ENCODE data around the gene ATP10A. TPM values are rescaled to one million over a fixed set of nuclear protein-coding genes. Genes with fewer than 3 reads are reported as not detected.

ATP10A gene
- total and polyA plus RNA-seq, 9 of the 15 experiments (the other 6 are each of a cell fraction or from before 2014, with no cell fraction given): 0.09 TPM; not detected in 8

GRCh38 chr15:25687276-25687675 is 175.9 kb downstream of the ATP10A start:
- no peaks in the 10 kb centered on the region for H3K79me2 ChIP-seq (ENCODE audit: control insufficient read depth, insufficient read depth, low read length)
- H4K20me1 ChIP-seq (replicated peaks; ENCODE audit: control insufficient read depth, insufficient read depth, low read length): no peaks in the 10 kb centered on the region
- no peak overlapping the region for H3K4me2 ChIP-seq (ENCODE audit: insufficient read depth, low read length)
- no peaks in the 10 kb centered on the region for H3K9me1 ChIP-seq (ENCODE audit: control insufficient read depth, insufficient read depth, low read length)
- H3K9me3 ChIP-seq (replicated peaks; ENCODE audit: control insufficient read depth, insufficient read depth, low read depth, low read length): no peaks in the 10 kb centered on the region
- no peaks in the 10 kb centered on the region for H3K36me3 ChIP-seq (ENCODE audit: control insufficient read depth, insufficient read depth, low read length)
- intact Hi-C loops (cut with micrococcal nuclease): no loop called here
- ChIA-PET CTCF (ENCODE audit: low intra/inter-chr PET ratio) (no interaction called here), POLR2A (no interaction called here)
- H3K9ac ChIP-seq (ENCODE audit: insufficient read depth in 1 of 2, low read depth in 2 of 2, low read length in 2 of 2): no peak overlapping the region
- in situ Hi-C loops (cut with MboI): no loop called here
- WGBS (ENCODE audit: insufficient coverage, low coverage, missing lambda C conversion rate): 0% methylated on average over 3 of the region's 5 CpGs
- FAIRE-seq (no peak), ATAC-seq (no peak), DNase-seq (ENCODE audit: extremely low read depth in 1 of 4, low spot score in 3 of 4) (no peak)
- H3K27me3 ChIP-seq (ENCODE audit: control insufficient read depth in 2 of 2, insufficient read depth in 2 of 2, low read length in 2 of 2): peaks cover 2 to 30% of the 10 kb centered on the region in 2 experiments; a peak in 2 of 5 replicates
- no peaks in the 10 kb centered on the region for H3K4me1 ChIP-seq (replicated peaks in 1 of 2; ENCODE audit: control insufficient read depth in 2 of 2, insufficient read depth in 2 of 2, low read length in 2 of 2)
- no peak overlapping the region for H3K27ac ChIP-seq (ENCODE audit: extremely low read depth, low read depth, low read length)
- H2AFZ ChIP-seq (ENCODE audit: low read depth, low read length): no peak overlapping the region
- no peak overlapping the region for H3K4me3 ChIP-seq
- BruUV-seq (replicated peaks): no TSS peak
- TF ChIP-seq CHD4 (IDR thresholded peaks at IDR 0.05; ENCODE audit: insufficient read depth, insufficient replicate concordance, low read depth, low read length, poor library complexity, severe bottlenecking) (no peak), SMARCC2 (IDR thresholded peaks at IDR 0.05; ENCODE audit: low read depth) (no peak), HMGXB4 (CRISPR knock-in tag; IDR thresholded peaks at IDR 0.05) (no peak), SAFB (IDR thresholded peaks at IDR 0.05; ENCODE audit: borderline replicate concordance, low read depth, low read length) (no peak), ZNF263 (CRISPR knock-in tag; IDR thresholded peaks at IDR 0.05; ENCODE audit: borderline replicate concordance) (no peak), ZBTB9 (CRISPR knock-in tag; IDR thresholded peaks at IDR 0.05) (no peak)
